GM19193 (cell line): ENCODE measurements around the gene OSCP1.

Experiments used
- POLR2A ChIP-seq: IDR thresholded peaks from 4 replicates; pipeline ENCODE4 v1.6.1; 2011; ENCODE audit not compliant: insufficient read depth, insufficient read length; ENCODE audit errors: extremely low read depth

OSCP1 gene

GRCh38 chr1:36463463-36463802 is 13.2 kb upstream of the OSCP1 start:
- TF ChIP-seq POLR2A, result no peak

GRCh38 chr1:36458910-36459309 is 8.7 kb upstream of the OSCP1 start:
- no peak for TF ChIP-seq POLR2A

- TF ChIP-seq POLR2A, result no peak
Observed at GRCh38 chr1:36457691-36458090, 7.4 kb upstream of the OSCP1 start.

- no peak for TF ChIP-seq POLR2A
Observed at GRCh38 chr1:36456391-36456928, 6.2 kb upstream of the OSCP1 start.

GRCh38 chr1:36455386-36455785 is 5.1 kb upstream of the OSCP1 start:
- TF ChIP-seq POLR2A, result no peak

GRCh38 chr1:36453600-36454388 is 3.5 kb upstream of the OSCP1 start:
- no peak for TF ChIP-seq POLR2A

GRCh38 chr1:36453051-36453450 is 2.8 kb upstream of the OSCP1 start:
- no peak for TF ChIP-seq POLR2A

GRCh38 chr1:36450919-36451305 is 661 bp upstream of the OSCP1 start:
- TF ChIP-seq POLR2A, result no peak

- no peak for TF ChIP-seq POLR2A
Observed at GRCh38 chr1:36448530-36449056, 1.7 kb downstream of the OSCP1 start.

- no peak for TF ChIP-seq POLR2A
Observed at GRCh38 chr1:36447450-36447849, 2.8 kb downstream of the OSCP1 start.

GRCh38 chr1:36446746-36447145 is 3.5 kb downstream of the OSCP1 start:
- TF ChIP-seq POLR2A, result no peak

GRCh38 chr1:36446271-36446670 is 4.0 kb downstream of the OSCP1 start:
- TF ChIP-seq POLR2A, result no peak

GRCh38 chr1:36443297-36443696 is 7.0 kb downstream of the OSCP1 start:
- TF ChIP-seq POLR2A, result no peak

- TF ChIP-seq POLR2A, result no peak
Observed at GRCh38 chr1:36442337-36442736, 7.9 kb downstream of the OSCP1 start.

- TF ChIP-seq POLR2A, result no peak
Observed at GRCh38 chr1:36440646-36441045, 9.6 kb downstream of the OSCP1 start.

- TF ChIP-seq POLR2A, result no peak
Observed at GRCh38 chr1:36440044-36440443, 10.2 kb downstream of the OSCP1 start.
